NCI-H345 treated with DMSO at 0.1 percent for 48 hours (cell line): ENCODE data around the gene ANKRD6.

Source experiments
- DNase-seq: peaks from one replicate; lab custom pipeline; 2025; ENCODE audit not compliant: unreplicated experiment; lab: John Stamatoyannopoulos, UW

ANKRD6 gene

GRCh38 chr6:89464295-89464694, 31.3 kb downstream of the ANKRD6 start:
- DNase-seq: no peak

GRCh38 chr6:89467437-89467836, 34.5 kb downstream of the ANKRD6 start:
- no peak for DNase-seq

GRCh38 chr6:89468998-89469397, 36.0 kb downstream of the ANKRD6 start:
- DNase-seq: no peak

GRCh38 chr6:89471287-89471867, 38.4 kb downstream of the ANKRD6 start:
- no peak for DNase-seq

- DNase-seq: no peak
These were observed 42.1 kb downstream of the ANKRD6 start for GRCh38 chr6:89475101-89475500.

GRCh38 chr6:89475634-89476033, 42.7 kb downstream of the ANKRD6 start:
- DNase-seq: no peak

GRCh38 chr6:89479897-89480296, 46.9 kb downstream of the ANKRD6 start:
- no peak for DNase-seq

GRCh38 chr6:89481695-89482094, 48.7 kb downstream of the ANKRD6 start:
- DNase-seq: no peak

- no peak for DNase-seq
These were observed 49.2 kb downstream of the ANKRD6 start for GRCh38 chr6:89482126-89482525.

- peak; percentile 4 for DNase-seq
These were observed 50.3 kb downstream of the ANKRD6 start for GRCh38 chr6:89483111-89483720.

GRCh38 chr6:89485320-89485719, 52.4 kb downstream of the ANKRD6 start:
- no peak for DNase-seq

- DNase-seq: peak; percentile 31
These were observed 54.9 kb downstream of the ANKRD6 start for GRCh38 chr6:89487864-89488263.

- no peak for DNase-seq
These were observed 55.5 kb downstream of the ANKRD6 start for GRCh38 chr6:89488438-89488837.

GRCh38 chr6:89489078-89489477, 56.1 kb downstream of the ANKRD6 start:
- DNase-seq: peak; percentile 4

GRCh38 chr6:89492025-89492640, 59.2 kb downstream of the ANKRD6 start:
- peak; percentile 86 for DNase-seq

GRCh38 chr6:89494131-89494793, 61.3 kb downstream of the ANKRD6 start:
- DNase-seq: no peak

GRCh38 chr6:89495961-89496535, 63.1 kb downstream of the ANKRD6 start:
- DNase-seq: no peak

GRCh38 chr6:89500611-89501010, 67.7 kb downstream of the ANKRD6 start:
- no peak for DNase-seq

- DNase-seq: no peak
These were observed 68.3 kb downstream of the ANKRD6 start for GRCh38 chr6:89501222-89501621.

GRCh38 chr6:89501753-89502152, 68.8 kb downstream of the ANKRD6 start:
- no peak for DNase-seq

GRCh38 chr6:89503641-89504040, 70.7 kb downstream of the ANKRD6 start:
- DNase-seq: no peak

GRCh38 chr6:89505847-89506246, 72.9 kb downstream of the ANKRD6 start:
- DNase-seq: no peak
